Pons (tissue), 1 donor: Measurements from ENCODE around the gene SDSL.

Experiments used
- DNase-seq: peaks from one replicate; pipeline ENCODE4 v3.0.0-alpha.2; 2016; ENCODE audit warnings: low spot score

Gene SDSL

DNA sequence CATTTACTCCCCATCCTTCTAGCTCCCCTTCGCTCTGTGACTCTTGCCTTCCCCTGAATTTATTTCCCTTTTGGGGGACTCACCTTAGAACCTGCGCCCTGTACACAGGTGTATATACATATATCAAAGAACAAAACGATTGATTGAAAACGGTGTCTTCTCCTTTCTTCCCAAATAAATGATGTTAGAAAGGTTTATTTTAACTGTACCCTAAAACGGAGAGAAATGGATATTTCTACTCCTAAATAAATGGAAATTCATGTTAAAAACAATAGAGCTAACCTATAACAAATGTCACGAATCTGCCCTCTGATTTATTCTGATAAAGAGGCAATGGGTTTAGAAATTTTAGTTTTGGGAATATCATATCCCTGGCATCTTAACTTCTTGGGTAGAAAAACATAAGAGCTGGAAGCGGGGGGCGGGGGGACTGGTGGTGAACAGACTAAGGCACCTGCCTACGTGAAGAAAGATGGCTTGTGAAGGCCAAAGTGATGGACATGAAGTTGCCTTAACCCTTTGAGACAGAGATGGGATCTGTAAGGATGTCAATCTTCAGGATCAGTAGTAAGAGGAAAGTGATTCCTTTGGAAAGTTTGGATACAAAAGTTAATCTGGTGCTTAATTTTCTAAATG, 58.3 kb downstream of the SDSL start:
- DNase-seq, result no peak

DNA sequence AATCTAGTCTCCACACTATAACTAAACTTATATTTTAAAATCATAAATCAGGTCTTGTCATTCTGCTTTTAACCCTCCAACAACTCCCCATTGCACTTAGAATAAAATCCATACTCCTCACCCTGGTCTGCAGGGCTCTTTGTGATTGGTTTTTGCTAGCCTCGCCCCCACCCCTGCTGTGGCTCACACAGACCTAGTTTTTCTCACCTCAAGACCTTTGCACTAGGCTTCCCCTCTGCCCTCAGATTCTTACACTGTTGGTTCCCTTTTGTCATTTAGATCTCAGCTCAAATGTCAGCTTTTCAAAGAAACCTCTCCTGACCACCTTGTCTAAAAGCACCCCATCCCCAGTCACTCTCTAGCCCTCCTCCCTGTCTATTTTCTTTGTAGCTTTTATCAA, 60.2 kb downstream of the SDSL start:
- no peak for DNase-seq

DNA sequence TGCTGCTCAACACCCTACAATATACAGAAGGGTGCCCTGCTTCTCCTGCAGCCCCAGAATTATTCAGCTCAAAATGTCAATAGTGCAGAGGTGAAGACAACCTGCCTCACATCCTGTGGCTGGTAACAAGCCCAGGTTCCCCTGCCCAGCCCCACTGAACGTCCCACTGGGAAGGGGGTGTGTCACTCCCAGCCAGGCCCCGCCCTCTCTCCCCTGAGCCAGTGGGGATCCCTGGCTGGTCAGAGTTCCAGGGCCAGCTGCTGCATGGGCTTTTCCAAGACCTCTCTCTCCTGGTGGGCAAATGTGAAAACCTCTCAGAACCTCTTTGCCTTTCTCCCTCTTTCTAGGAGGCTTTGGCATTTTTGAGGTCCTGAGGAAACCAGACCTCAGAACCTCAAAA, 63.1 kb downstream of the SDSL start:
- no peak for DNase-seq

DNA sequence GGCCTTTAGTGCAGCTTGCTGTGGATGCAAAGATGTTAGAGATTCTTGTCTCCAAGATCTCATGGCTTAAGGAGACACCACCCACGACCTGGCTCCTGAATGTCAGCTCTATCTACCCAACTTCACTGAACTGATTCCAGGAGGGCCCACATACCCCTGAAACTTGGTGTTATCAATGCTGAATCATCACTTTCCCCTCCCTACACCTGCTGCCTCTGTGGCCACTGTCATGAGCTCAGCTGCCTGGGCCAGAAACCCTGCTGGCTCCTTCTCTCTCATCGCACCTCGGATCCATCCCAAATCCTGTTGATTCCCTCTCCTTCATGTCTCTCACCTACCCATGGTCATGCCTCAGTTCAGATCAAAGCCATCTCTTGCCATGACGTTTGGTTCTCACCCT, 64.5 kb downstream of the SDSL start:
- DNase-seq, result no peak
